ENCODE results near the gene BEX1. TPM values are rescaled to one million over a fixed set of nuclear protein-coding genes. Genes with fewer than 3 reads are reported as not detected.
"Not testable (repeated sequence)": the region's sequence is repeated elsewhere in the genome, so short reads cannot be mapped to it uniquely, and the experiment has no call there.

The BEX1 gene
- 104 and 105 TPM in 2 replicates for total RNA-seq (2021)
- percentile 90 among the genes with signal in this experiment for Bru-seq, nascent RNA
- percentile 93 among the genes with signal in this experiment for BruChase-seq, experiment 1, labeled RNA remaining after a 2-hour chase
- percentile 96 among the genes with signal in this experiment for BruChase-seq, experiment 2, labeled RNA remaining after a 6-hour chase
- long read RNA-seq, transcript BEX1-201 (3 exons, 864 nt): major isoform, 110 of 115 reads
- long read RNA-seq, partial matches to known transcripts: 0 of 115 reads
- long read RNA-seq, other reads (novel, unspliced or antisense): 5 of 115 reads

- Histone ChIP-seq H3K4me3 (ENCODE audit: low read depth, low read length, poor library complexity, severe bottlenecking) (peak within 1 kb of the TSS; percentile 55), H3K27me3 (replicated peaks; ENCODE audit: insufficient read depth, low read depth, low read length, poor library complexity) (no peaks in the 10 kb centered on the region), H3K4me1 (ENCODE audit: insufficient read depth, low read length, poor library complexity, severe bottlenecking) (no peaks in the 10 kb centered on the region), H3K27ac (ENCODE audit: low read depth, low read length, poor library complexity, severe bottlenecking) (no peak within 1 kb of the TSS), H3K36me3 (ENCODE audit: insufficient read depth, low read length, poor library complexity, severe bottlenecking) (no peaks in the 10 kb centered on the region), H3K9me3 (ENCODE audit: low read depth, low read length, poor library complexity, severe bottlenecking) (no peaks in the 10 kb centered on the region)
- ChIA-PET CTCF (no interaction called here), POLR2A (ENCODE audit: low non-redundant PET) (interaction anchor here (0.6 kb wide), 1 partner anchor 39 kb away, joined by 3 read pairs; no protein-coding TSS in a partner anchor)
- DNase-seq (ENCODE audit: low spot score): peak; percentile 75
- intact Hi-C loops (cut with micrococcal nuclease; ENCODE audit: unreplicated experiment): loop anchor here (5.0 kb wide), 1 partner anchor 93 kb away; no protein-coding TSS in a partner anchor
- no TSS peak for BruUV-seq (replicated peaks)
- TF ChIP-seq CTCF (conservative IDR thresholded peaks at IDR 0.05; ENCODE audit: low read depth, low read length) (no peak), EZH2 (IDR thresholded peaks at IDR 0.05; ENCODE audit: borderline replicate concordance, low read depth, low read length, poor library complexity, severe bottlenecking) (no peak)
These were observed at the start of gene BEX1 for GRCh38 chrX:103063918-103064434. TSS of gene BEX1 (minus strand) at chrX:103064171. CDS start at chrX:103063274, 897 bp downstream.

- DNase-seq (ENCODE audit: low spot score); H3K36me3 ChIP-seq (ENCODE audit: insufficient read depth, low read length, poor library complexity, severe bottlenecking); intact Hi-C loops (cut with micrococcal nuclease; ENCODE audit: unreplicated experiment); H3K4me1 ChIP-seq (ENCODE audit: insufficient read depth, low read length, poor library complexity, severe bottlenecking); H3K4me3 ChIP-seq (ENCODE audit: low read depth, low read length, poor library complexity, severe bottlenecking); H3K27me3 ChIP-seq (replicated peaks; ENCODE audit: insufficient read depth, low read depth, low read length, poor library complexity); H3K27ac ChIP-seq (ENCODE audit: low read depth, low read length, poor library complexity, severe bottlenecking); POLR2A ChIA-PET (ENCODE audit: low non-redundant PET); BruUV-seq (replicated peaks); H3K9me3 ChIP-seq (ENCODE audit: low read depth, low read length, poor library complexity, severe bottlenecking); CTCF ChIA-PET: not testable (repeated sequence)
These were observed 45.5 kb upstream of the BEX1 start for GRCh38 chrX:103109497-103109896.

- Histone ChIP-seq H3K36me3 (ENCODE audit: insufficient read depth, low read length, poor library complexity, severe bottlenecking) (no peaks in the 10 kb centered on the region), H3K27me3 (replicated peaks; ENCODE audit: insufficient read depth, low read depth, low read length, poor library complexity) (no peaks in the 10 kb centered on the region), H3K9me3 (ENCODE audit: low read depth, low read length, poor library complexity, severe bottlenecking) (no peaks in the 10 kb centered on the region), H3K4me3 (ENCODE audit: low read depth, low read length, poor library complexity, severe bottlenecking) (no peak overlapping the region), H3K27ac (ENCODE audit: low read depth, low read length, poor library complexity, severe bottlenecking) (no peak overlapping the region), H3K4me1 (ENCODE audit: insufficient read depth, low read length, poor library complexity, severe bottlenecking) (no peaks in the 10 kb centered on the region)
- intact Hi-C loops (cut with micrococcal nuclease; ENCODE audit: unreplicated experiment): no loop called here
- ChIA-PET POLR2A (ENCODE audit: low non-redundant PET) (interaction anchor here (0.6 kb wide), 1 partner anchor 269 kb away, joined by 10 read pairs; no protein-coding TSS in a partner anchor), CTCF (no interaction called here)
- DNase-seq (ENCODE audit: low spot score): no peak
- TF ChIP-seq EZH2 (IDR thresholded peaks at IDR 0.05; ENCODE audit: borderline replicate concordance, low read depth, low read length, poor library complexity, severe bottlenecking) (no peak), CTCF (conservative IDR thresholded peaks at IDR 0.05; ENCODE audit: low read depth, low read length) (no peak)
- BruUV-seq (replicated peaks): no TSS peak
These were observed 43.9 kb upstream of the BEX1 start for GRCh38 chrX:103107836-103108235.

DNA sequence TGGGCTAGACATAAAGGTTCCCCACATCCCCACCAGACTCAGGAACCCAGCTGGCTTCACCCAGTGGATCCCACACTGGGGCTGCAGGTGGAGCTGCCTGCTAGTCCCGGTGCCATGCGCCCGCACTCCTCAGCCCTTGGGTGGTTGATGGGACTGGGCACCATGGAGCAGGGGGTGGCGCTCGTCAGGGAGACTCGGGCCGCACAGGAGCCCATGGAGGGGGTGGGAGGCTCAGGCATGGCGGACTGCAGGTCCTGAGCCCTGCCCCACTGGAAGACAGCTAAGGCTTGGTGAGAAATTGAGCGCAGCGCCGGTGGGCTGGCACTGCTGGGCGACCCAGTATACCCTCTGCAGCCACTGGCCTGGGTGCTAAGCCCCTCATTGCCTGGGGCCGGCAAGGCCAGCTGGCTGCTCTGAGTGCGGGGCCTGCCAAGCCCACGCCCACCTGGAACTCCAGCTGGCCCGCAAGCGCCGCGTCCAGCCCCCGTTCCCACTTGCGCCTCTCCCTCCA, 43.3 kb upstream of the BEX1 start:
- POLR2A ChIA-PET (ENCODE audit: low non-redundant PET): interaction anchor here (0.6 kb wide), 2 partner anchors 270 to 1071 kb away, joined by 3 to 10 read pairs; no protein-coding TSS in a partner anchor
- H3K4me1 ChIP-seq (ENCODE audit: insufficient read depth, low read length, poor library complexity, severe bottlenecking); H3K9me3 ChIP-seq (ENCODE audit: low read depth, low read length, poor library complexity, severe bottlenecking); CTCF ChIA-PET; H3K27ac ChIP-seq (ENCODE audit: low read depth, low read length, poor library complexity, severe bottlenecking); BruUV-seq (replicated peaks); H3K36me3 ChIP-seq (ENCODE audit: insufficient read depth, low read length, poor library complexity, severe bottlenecking); H3K27me3 ChIP-seq (replicated peaks; ENCODE audit: insufficient read depth, low read depth, low read length, poor library complexity); intact Hi-C loops (cut with micrococcal nuclease; ENCODE audit: unreplicated experiment); DNase-seq (ENCODE audit: low spot score); H3K4me3 ChIP-seq (ENCODE audit: low read depth, low read length, poor library complexity, severe bottlenecking): not testable (repeated sequence)

DNA sequence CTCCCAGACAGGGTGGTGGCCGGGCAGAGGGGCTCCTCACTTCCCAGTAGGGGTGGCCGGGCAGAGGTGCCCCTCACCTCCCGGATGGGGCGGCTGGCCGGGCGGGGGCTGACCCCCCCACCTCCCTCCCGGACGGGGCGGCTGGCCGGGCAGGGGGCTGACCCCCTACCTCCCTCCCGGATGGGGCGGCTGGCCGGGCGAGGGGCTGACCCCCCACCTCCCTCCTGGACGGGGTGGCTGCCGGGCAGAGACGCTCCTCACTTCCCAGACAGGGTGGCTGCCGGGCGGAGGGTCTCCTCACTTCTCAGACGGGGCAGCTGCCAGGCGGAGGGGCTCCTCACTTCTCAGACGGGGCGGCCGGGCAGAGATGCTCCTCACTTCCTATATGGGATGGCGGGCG, 40.4 kb upstream of the BEX1 start:
- H3K9me3 ChIP-seq (ENCODE audit: low read depth, low read length, poor library complexity, severe bottlenecking); H3K4me3 ChIP-seq (ENCODE audit: low read depth, low read length, poor library complexity, severe bottlenecking); H3K27me3 ChIP-seq (replicated peaks; ENCODE audit: insufficient read depth, low read depth, low read length, poor library complexity); intact Hi-C loops (cut with micrococcal nuclease; ENCODE audit: unreplicated experiment); H3K27ac ChIP-seq (ENCODE audit: low read depth, low read length, poor library complexity, severe bottlenecking); BruUV-seq (replicated peaks); DNase-seq (ENCODE audit: low spot score); CTCF ChIA-PET; H3K36me3 ChIP-seq (ENCODE audit: insufficient read depth, low read length, poor library complexity, severe bottlenecking); POLR2A ChIA-PET (ENCODE audit: low non-redundant PET): not testable (repeated sequence)
- H3K4me1 ChIP-seq (ENCODE audit: insufficient read depth, low read length, poor library complexity, severe bottlenecking): peaks cover 25% of the 10 kb centered on the region

- BruUV-seq (replicated peaks); intact Hi-C loops (cut with micrococcal nuclease; ENCODE audit: unreplicated experiment); H3K27ac ChIP-seq (ENCODE audit: low read depth, low read length, poor library complexity, severe bottlenecking): not testable (repeated sequence)
These were observed 39.9 kb upstream of the BEX1 start for GRCh38 chrX:103103866-103104265.

More at GRCh38 chrX:103103866-103104265, 39.9 kb upstream of the BEX1 start:
- H3K4me1 ChIP-seq (ENCODE audit: insufficient read depth, low read length, poor library complexity, severe bottlenecking): peaks cover 26% of the 10 kb centered on the region
- H3K36me3 ChIP-seq (ENCODE audit: insufficient read depth, low read length, poor library complexity, severe bottlenecking); H3K4me3 ChIP-seq (ENCODE audit: low read depth, low read length, poor library complexity, severe bottlenecking); POLR2A ChIA-PET (ENCODE audit: low non-redundant PET); H3K9me3 ChIP-seq (ENCODE audit: low read depth, low read length, poor library complexity, severe bottlenecking); H3K27me3 ChIP-seq (replicated peaks; ENCODE audit: insufficient read depth, low read depth, low read length, poor library complexity); CTCF ChIA-PET; DNase-seq (ENCODE audit: low spot score): not testable (repeated sequence)

Data from A673 (cell line).